HepG2 (cell line): Measurements from ENCODE around the gene UNC13D. TPM values are rescaled to one million over a fixed set of nuclear protein-coding genes. Genes with fewer than 3 reads are reported as not detected.
A peak's percentile ranks its signal among the peaks of the same experiment; 100 is the strongest.

Experiments
- ATF3 ChIP-seq: sonication (generic); formaldehyde crosslinking; IDR thresholded peaks from 2 replicates; pipeline ENCODE4 v1.4.0; 2020; ENCODE audit warnings: missing genetic modification reagents
- DPF2 ChIP-seq: sonication (generic); formaldehyde crosslinking; IDR thresholded peaks from 2 replicates; pipeline ENCODE4 v1.4.0; 2020; ENCODE audit warnings: mild to moderate bottlenecking, low read depth, missing genetic modification reagents, borderline replicate concordance
- HMG20A ChIP-seq: IDR thresholded peaks from 2 replicates; pipeline ENCODE4 v1.6.1; 2016; ENCODE audit warnings: borderline replicate concordance
- KDM4B ChIP-seq: sonication (generic); formaldehyde crosslinking; IDR thresholded peaks from 2 replicates; pipeline ENCODE4 v1.4.0; 2020; ENCODE audit warnings: missing genetic modification reagents
- KIAA2018 ChIP-seq: sonication (generic); formaldehyde crosslinking; IDR thresholded peaks from 2 replicates; pipeline ENCODE4 v1.5.0; 2020; ENCODE audit warnings: mild to moderate bottlenecking, missing genetic modification reagents, borderline replicate concordance
- KLF15 ChIP-seq: sonication (generic); formaldehyde crosslinking; IDR thresholded peaks from 2 replicates; pipeline ENCODE4 v1.8.1; 2023; ENCODE audit warnings: borderline replicate concordance, mild to moderate bottlenecking, inconsistent platforms, missing genetic modification reagents, mixed read lengths
- MXD4 ChIP-seq: IDR thresholded peaks from 2 replicates; pipeline ENCODE4 v1.6.1; 2016; ENCODE audit warnings: mild to moderate bottlenecking, missing biosample characterization, missing genetic modification reagents
- NFIB ChIP-seq: sonication (generic); formaldehyde crosslinking; IDR thresholded peaks from 2 replicates; pipeline ENCODE4 v1.9.0; 2021; ENCODE audit warnings: missing genetic modification reagents, mild to moderate bottlenecking, borderline replicate concordance
- POLR2AphosphoS2 ChIP-seq: IDR thresholded peaks from 2 replicates; pipeline ENCODE4 v1.6.1; 2011; ENCODE audit warnings: low read depth, low read length, improper control_type of control experiment
- REL ChIP-seq: sonication (generic); formaldehyde crosslinking; conservative IDR thresholded peaks from 2 replicates; pipeline ENCODE4 v1.8.0; 2022; ENCODE audit warnings: mild to moderate bottlenecking, missing genetic modification reagents, moderate library complexity
- RNF2 ChIP-seq: fragments of 450-650 bp; conservative IDR thresholded peaks from 2 replicates; pipeline ENCODE4 v1.6.1; 2016; ENCODE audit warnings: low read depth
- TBX3 ChIP-seq: fragments of 450-650 bp; IDR thresholded peaks from 2 replicates; pipeline ENCODE4 v1.6.1; 2017; ENCODE audit warnings: antibody characterized with exemption, mild to moderate bottlenecking, inconsistent platforms, borderline replicate concordance
- TOE1 ChIP-seq: sonication (generic); formaldehyde crosslinking; IDR thresholded peaks from 2 replicates; pipeline ENCODE4 v1.4.0; 2020; ENCODE audit warnings: mild to moderate bottlenecking, missing genetic modification reagents
- ZNF225 ChIP-seq: sonication (generic); formaldehyde crosslinking; IDR thresholded peaks from 2 replicates; pipeline ENCODE4 v1.4.0; 2020; ENCODE audit warnings: mild to moderate bottlenecking, missing genetic modification reagents
- ZNF562 ChIP-seq: sonication (generic); formaldehyde crosslinking; IDR thresholded peaks from 2 replicates; pipeline ENCODE4 v1.8.0; 2022; ENCODE audit warnings: missing genetic modification reagents, borderline replicate concordance
- ZNF574 ChIP-seq: sonication (generic); formaldehyde crosslinking; IDR thresholded peaks from 2 replicates; pipeline ENCODE4 v1.4.0; 2020; ENCODE audit warnings: missing genetic modification reagents
- polyA plus RNA-seq, 8 experiments: library from polyadenylated mRNA; depleted of rRNA in 3 of 8; stranded (reverse) in 7 of 8; unstranded in 1 of 8; fragments of >200 nt; fragmentation: Illumina TruSeq in 4 of 8; extraction: Trizol in 4 of 8; gene quantifications; 2 replicates each; pipeline versions ENCODE4 v1.2.1 to v1.2.3, GENCODE V29; 2011 to 2016; ENCODE audit warnings: low read depth in 4 of 8, missing spikeins in 1 of 8, mixed read lengths in 1 of 8; ENCODE audit not compliant: insufficient read depth in 1 of 8
- total RNA-seq, 5 experiments: library from RNA; depleted of rRNA; stranded (reverse); fragments of >200 nt; fragmentation: Illumina TruSeq; extraction: Trizol; gene quantifications; 2 replicates each; pipeline ENCODE4 v1.2.3, GENCODE V29; 2016; ENCODE audit warnings: low read depth in 1 of 5

The UNC13D gene
- total and polyA plus RNA-seq, 2 of the 13 experiments (the other 11 are each of a cell fraction or from before 2014, with no cell fraction given): 29.7 to 42.7 TPM

GRCh38 chr17:75855310-75856061 is 11.3 kb upstream of the UNC13D start, which contains the start of gene WBP2 (continued):
- no peak for TF ChIP-seq NFIB
- peak; percentile 26; the same call in 1 of the 2 replicates for TF ChIP-seq HMG20A (CRISPR knock-in tag)
- TF ChIP-seq MXD4 (CRISPR knock-in tag): 0 out of 2 replicates have a peak, but pooled peaks have one; percentile 83
- peak; percentile 93 for TF ChIP-seq ZNF225
- TF ChIP-seq ZNF562: no peak
- peak; percentile 2; the same call in 1 of the 2 replicates for TF ChIP-seq ATF3
- peak; percentile 49; the same call in 1 of the 2 replicates for TF ChIP-seq TOE1 (CRISPR knock-in tag)
- TF ChIP-seq KLF15 (CRISPR knock-in tag): peak; percentile 85
- 0 out of 2 replicates have a peak, but pooled peaks have one; percentile 38 for TF ChIP-seq KIAA2018
- TF ChIP-seq REL (CRISPR knock-in tag): 0 out of 2 replicates have a peak, but pooled peaks have one; percentile 14
- no peak for TF ChIP-seq TBX3
- 0 out of 2 replicates have a peak, but pooled peaks have one; percentile 34 for TF ChIP-seq DPF2 (CRISPR knock-in tag)
- TF ChIP-seq KDM4B: peak; percentile 91; the same call in 1 of the 2 replicates
- no peak for TF ChIP-seq POLR2AphosphoS2
- peak; percentile 90 for TF ChIP-seq ZNF574 (CRISPR knock-in tag)
- TF ChIP-seq RNF2: 0 out of 2 replicates have a peak, but pooled peaks have one; percentile 31
